ENCODE data around the gene DYRK1A.
"Not testable (repeated sequence)": the region's sequence is repeated elsewhere in the genome, so short reads cannot be mapped to it uniquely, and the experiment has no call there.

DYRK1A gene

GRCh38 chr21:37366482-37367316 lies at the start of gene DYRK1A:
Gene DYRK1A, plus strand, starts transcription at chr21:37366773. Its CDS starts 53,602 bp downstream, at chr21:37420375.
- DNase-seq = peak; percentile 99

GRCh38 chr21:37319551-37319950 lies 47.0 kb upstream of the DYRK1A start:
- DNase-seq = no peak

- DNase-seq = no peak
Measured at GRCh38 chr21:37322084-37322483, 44.5 kb upstream of the DYRK1A start.

- no peak for DNase-seq
Measured at GRCh38 chr21:37324558-37324957, 42.0 kb upstream of the DYRK1A start.

- DNase-seq = not testable (repeated sequence)
Measured at GRCh38 chr21:37328147-37328546, 38.4 kb upstream of the DYRK1A start.

GRCh38 chr21:37331411-37331810 lies 35.2 kb upstream of the DYRK1A start:
- DNase-seq = no peak

- DNase-seq = no peak
Measured at GRCh38 chr21:37335053-37335452, 31.5 kb upstream of the DYRK1A start.

GRCh38 chr21:37337179-37337578 lies 29.4 kb upstream of the DYRK1A start:
- DNase-seq = no peak

- no peak for DNase-seq
Measured at GRCh38 chr21:37337831-37338230, 28.7 kb upstream of the DYRK1A start.

- no peak for DNase-seq
Measured at GRCh38 chr21:37338671-37339551, 27.7 kb upstream of the DYRK1A start.

GRCh38 chr21:37339552-37339939 lies 27.0 kb upstream of the DYRK1A start:
- DNase-seq = no peak

GRCh38 chr21:37341254-37341960 lies 25.2 kb upstream of the DYRK1A start:
- no peak for DNase-seq

GRCh38 chr21:37342046-37342632 lies 24.4 kb upstream of the DYRK1A start:
- no peak for DNase-seq

- no peak for DNase-seq
Measured at GRCh38 chr21:37346841-37347430, 19.6 kb upstream of the DYRK1A start.

GRCh38 chr21:37348664-37349063 lies 17.9 kb upstream of the DYRK1A start:
- no peak for DNase-seq

GRCh38 chr21:37350472-37350871 lies 16.1 kb upstream of the DYRK1A start:
- no peak for DNase-seq

GRCh38 chr21:37356706-37357105 lies 9.9 kb upstream of the DYRK1A start:
- DNase-seq = no peak

- no peak for DNase-seq
Measured at GRCh38 chr21:37357691-37358090, 8.9 kb upstream of the DYRK1A start.

- no peak for DNase-seq
Measured at GRCh38 chr21:37358397-37358796, 8.2 kb upstream of the DYRK1A start.

GRCh38 chr21:37363936-37364335 lies 2.6 kb upstream of the DYRK1A start:
- no peak for DNase-seq

- DNase-seq = no peak
Measured at GRCh38 chr21:37364722-37365121, 1.9 kb upstream of the DYRK1A start.
